AG10803 (cell line): ENCODE data around the gene EPS15.
A peak's percentile ranks its signal among the peaks of the same experiment; 100 is the strongest.
"Not testable (repeated sequence)": the region's sequence is repeated elsewhere in the genome, so short reads cannot be mapped to it uniquely, and the experiment has no call there.

ENCODE experiments used
- DNase-seq: peaks from one replicate; pipeline ENCODE4 v3.0.0; 2010; ENCODE audit warnings: low read depth
- H3K4me3 ChIP-seq: 2 replicates; pipeline ENCODE4 v1.5.1; 2011; ENCODE audit warnings: mild to moderate bottlenecking, low read length, control low read depth
- TF ChIP-seq, protein P1 (sequence below): conservative IDR thresholded peaks from 2 replicates; pipeline ENCODE4 v1.5.1; 2011; ENCODE audit warnings: mild to moderate bottlenecking, low read length, control low read depth, inconsistent platforms

The EPS15 gene

DNA sequence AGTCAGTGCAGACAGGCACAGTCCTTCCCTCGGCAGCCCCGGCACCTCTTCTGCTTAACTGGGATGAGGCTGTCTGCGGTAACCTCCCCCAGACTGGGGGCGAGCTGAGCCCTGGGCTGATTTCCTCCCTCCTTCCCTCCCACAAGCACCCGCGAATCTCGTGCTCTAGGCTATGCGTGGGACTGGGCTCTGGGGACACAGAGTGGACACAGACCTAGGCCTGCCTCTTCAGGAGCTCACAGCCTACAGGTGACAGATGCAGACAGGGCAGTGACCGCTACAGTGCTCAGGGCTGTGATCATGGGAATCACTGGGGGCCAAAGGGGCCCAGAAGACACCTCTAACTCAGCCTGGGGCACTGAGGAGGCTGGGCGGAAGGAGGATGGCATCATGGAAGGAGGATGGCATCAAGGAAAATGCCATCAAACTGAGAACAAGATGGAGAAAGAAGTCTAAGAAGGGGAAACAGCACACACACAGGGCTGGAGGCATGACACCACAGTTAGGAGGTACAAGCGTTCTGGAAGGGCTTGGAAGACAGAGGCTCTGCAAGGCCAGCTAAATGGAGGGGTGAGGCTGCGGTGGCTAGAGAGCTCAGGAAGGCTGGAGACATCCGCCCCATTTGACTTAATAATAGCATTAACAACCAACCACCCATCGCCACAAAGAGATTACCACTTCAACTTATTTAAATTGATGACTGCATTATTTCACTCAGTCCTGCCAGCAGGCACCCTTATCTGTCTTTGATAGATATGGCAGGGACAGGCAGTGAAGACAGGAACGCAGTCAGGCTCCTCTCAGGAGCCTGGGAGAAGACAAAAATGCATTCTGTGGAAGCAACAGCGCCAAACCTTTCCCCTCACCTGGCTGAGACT, 192.9 kb downstream of the EPS15 start:
- DNase-seq, result no peak
- TF ChIP-seq, protein P1, sequence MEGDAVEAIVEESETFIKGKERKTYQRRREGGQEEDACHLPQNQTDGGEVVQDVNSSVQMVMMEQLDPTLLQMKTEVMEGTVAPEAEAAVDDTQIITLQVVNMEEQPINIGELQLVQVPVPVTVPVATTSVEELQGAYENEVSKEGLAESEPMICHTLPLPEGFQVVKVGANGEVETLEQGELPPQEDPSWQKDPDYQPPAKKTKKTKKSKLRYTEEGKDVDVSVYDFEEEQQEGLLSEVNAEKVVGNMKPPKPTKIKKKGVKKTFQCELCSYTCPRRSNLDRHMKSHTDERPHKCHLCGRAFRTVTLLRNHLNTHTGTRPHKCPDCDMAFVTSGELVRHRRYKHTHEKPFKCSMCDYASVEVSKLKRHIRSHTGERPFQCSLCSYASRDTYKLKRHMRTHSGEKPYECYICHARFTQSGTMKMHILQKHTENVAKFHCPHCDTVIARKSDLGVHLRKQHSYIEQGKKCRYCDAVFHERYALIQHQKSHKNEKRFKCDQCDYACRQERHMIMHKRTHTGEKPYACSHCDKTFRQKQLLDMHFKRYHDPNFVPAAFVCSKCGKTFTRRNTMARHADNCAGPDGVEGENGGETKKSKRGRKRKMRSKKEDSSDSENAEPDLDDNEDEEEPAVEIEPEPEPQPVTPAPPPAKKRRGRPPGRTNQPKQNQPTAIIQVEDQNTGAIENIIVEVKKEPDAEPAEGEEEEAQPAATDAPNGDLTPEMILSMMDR, result no peak

DNA sequence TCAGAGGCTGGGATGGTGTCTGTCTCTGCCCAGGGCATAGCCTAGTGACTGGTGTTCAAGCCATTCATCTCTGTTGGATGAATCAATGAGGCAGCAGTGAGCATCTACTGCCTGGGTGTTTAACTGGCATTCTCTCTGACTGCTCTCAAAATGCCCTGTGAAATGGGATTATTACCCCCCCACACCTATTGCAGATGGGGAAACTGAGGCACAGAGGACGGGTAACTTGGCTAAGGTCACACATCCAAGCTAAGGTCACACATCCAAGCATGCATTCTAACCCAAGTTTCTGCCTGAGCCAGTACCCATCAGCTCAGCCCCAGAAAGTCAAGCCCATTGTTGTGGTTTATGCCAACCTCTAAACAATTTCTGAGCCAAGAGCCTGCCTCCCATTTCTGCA, 193.7 kb downstream of the EPS15 start:
- TF ChIP-seq, protein P1, result no peak

More for the DNA sequence above, 192.9 kb downstream of the EPS15 start:
- no peak overlapping the region for H3K4me3 ChIP-seq

DNA sequence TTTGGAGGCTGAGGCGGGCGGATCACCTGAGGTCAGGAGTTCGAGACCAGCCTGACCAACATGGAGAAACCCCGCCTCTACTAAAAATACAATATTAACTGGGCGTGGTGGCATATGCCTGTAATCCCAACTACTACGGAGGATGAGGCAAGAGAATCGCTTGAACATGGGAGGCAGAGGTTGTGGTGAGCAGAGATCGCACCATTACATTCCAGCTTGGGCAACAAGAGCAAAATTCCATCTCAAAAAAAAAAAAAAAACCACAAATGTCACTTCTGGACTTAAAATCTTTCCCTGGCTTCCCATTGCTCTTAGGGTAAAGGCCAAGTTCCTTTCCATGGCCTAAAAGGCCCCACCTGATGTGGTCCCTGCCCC, 194.1 kb downstream of the EPS15 start:
- DNase-seq, result peak; percentile 40
- not testable (repeated sequence) for H3K4me3 ChIP-seq

More for the DNA sequence above, 193.7 kb downstream of the EPS15 start:
- DNase-seq, result no peak
- no peak overlapping the region for H3K4me3 ChIP-seq

DNA sequence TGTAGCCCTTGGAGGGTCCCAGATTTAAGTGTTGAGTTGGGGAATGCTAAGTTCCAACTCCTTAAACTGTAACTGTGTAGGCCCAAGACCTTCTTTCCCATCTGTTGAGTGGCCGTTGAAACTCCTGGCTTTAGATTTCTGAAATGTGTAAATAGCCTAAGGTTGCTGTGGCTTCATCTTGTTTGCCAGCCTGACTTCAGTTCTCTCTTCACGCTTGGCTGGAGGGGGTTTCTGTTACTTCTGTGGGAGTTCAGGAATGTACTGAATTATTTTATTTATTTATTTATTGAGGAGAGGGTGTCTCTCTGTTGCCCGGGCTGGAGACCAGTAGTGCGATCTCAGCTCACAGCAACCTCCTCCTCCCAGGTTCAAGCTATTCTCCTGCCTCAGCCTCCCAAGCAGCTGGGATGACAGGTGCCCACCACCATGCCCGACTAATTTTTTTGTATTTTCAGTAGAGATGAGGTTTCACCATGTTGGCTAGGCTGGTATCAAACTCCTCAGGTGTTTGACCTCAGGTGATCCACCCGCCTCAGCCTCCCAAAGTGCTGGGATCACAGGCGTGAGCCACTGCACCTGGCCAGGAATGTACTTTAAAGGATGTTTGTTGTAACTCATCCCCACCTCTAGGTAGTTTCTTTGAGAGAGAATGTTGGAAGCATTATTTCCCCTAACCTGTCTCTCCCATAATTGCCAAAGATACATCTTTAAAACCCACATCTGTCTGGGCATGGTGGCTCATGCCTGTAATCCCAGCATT, 194.6 kb downstream of the EPS15 start:
- no peak for DNase-seq
- TF ChIP-seq, protein P1, result no peak
- no peak overlapping the region for H3K4me3 ChIP-seq

DNA sequence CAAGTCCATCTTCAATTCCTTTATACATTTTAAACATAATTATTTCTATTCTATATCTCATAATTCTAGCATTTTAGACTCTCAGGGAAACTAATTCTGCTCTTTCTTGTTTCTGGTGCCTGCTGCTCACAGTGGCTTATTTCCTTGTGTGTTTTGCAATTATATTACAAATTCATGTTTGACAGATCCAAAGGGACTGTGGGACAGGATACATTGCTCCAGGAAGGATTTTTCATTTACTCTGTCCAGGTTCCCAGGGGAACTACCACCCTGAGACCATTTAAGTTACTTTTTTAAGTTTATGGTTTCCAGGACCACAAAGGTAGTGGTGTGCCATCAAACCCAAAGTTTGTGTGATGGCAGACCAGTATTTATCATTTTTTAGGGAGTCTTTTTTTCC, 195.3 kb downstream of the EPS15 start:
- DNase-seq, result no peak
- H3K4me3 ChIP-seq, result no peak overlapping the region
- TF ChIP-seq, protein P1, result no peak

DNA sequence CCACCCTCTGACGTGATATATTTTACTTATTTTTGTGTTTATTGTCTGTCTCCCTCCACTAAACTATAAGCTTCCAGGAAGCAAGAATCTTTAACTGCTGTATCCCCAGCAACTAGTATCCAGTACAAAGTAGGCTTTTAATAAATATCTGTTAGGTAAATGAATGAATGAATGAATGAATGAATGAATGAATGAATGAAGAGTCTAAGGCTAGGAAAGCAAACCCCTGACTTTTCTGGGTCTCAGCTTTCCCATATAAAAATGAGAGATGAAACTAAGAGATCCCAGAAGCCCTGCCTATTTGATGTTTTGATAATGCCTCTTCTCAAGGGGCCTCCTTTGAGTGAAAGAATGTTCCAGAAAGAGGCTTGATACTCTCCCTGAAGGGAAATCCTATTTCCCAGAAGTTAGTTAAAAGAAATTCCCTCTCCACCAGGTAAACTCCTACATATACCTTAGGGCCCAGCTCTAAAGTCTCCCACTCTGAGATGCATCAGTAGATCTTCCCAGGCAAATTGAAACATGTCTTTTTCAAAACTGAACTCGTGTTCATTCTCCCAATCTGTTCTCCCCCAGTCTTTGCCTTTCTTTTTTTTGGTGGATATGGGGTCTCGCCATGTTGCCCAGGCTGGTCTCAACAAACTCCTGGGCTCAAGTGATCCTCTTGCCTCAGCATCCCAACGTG, 196.5 kb downstream of the EPS15 start:
- no peak overlapping the region for H3K4me3 ChIP-seq
- DNase-seq, result no peak
- TF ChIP-seq, protein P1, result no peak

DNA sequence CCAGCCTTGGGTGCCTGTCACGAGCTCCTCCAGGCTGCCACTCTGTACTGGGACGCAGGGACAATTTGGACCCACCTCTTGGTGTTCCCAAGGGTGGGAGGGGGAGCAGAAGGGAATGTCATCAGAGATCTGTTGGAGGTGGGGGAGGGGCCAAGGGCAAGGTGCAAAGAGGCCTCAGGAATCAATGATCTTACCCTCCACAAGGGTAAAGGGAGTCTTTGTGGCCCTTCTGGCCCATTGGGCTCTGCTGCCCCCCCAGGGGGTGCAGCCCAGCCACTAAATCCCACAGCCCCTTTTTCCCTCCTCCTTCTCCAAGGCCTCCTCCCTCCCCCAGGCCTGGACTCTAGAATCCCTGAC, 197.2 kb downstream of the EPS15 start:
- no peak for DNase-seq
- TF ChIP-seq, protein P1, result no peak
- no peak overlapping the region for H3K4me3 ChIP-seq
